ENCODE data around the gene OR2V2. TPM values are rescaled to one million over a fixed set of nuclear protein-coding genes. Genes with fewer than 3 reads are reported as not detected.
"Not testable (repeated sequence)": the region's sequence is repeated elsewhere in the genome, so short reads cannot be mapped to it uniquely, and the experiment has no call there.

Gene OR2V2
- total and polyA plus RNA-seq, 3 donors from 2014 or later, result not detected

- H3K4me1 ChIP-seq; H3K27ac ChIP-seq; H3K36me3 ChIP-seq (ENCODE audit: low read depth, missing control alignments); H3K4me3 ChIP-seq; H3K27me3 ChIP-seq; H3K9me3 ChIP-seq; intact Hi-C loops (cut with DNase I; ENCODE audit: low total_unique reads); DNase-seq: not testable (repeated sequence)
- WGBS, 2 donors, result no CpG with 5 or more reads among the region's 30 CpGs
Observed at GRCh38 chr5:181101930-181102674, 45.3 kb upstream of the OR2V2 start.

GRCh38 chr5:181104259-181104568, 43.2 kb upstream of the OR2V2 start:
- H3K36me3 ChIP-seq (ENCODE audit: low read depth, missing control alignments); H3K27ac ChIP-seq; DNase-seq; H3K9me3 ChIP-seq; H3K4me3 ChIP-seq; H3K4me1 ChIP-seq; H3K27me3 ChIP-seq; intact Hi-C loops (cut with DNase I; ENCODE audit: low total_unique reads): not testable (repeated sequence)
- 7% methylated on average over 5 of the region's 5 CpGs; no CpG with 5 or more reads in 1 of the 2 donors for WGBS, 2 donors

- DNase-seq; H3K9me3 ChIP-seq; H3K27ac ChIP-seq; H3K27me3 ChIP-seq; intact Hi-C loops (cut with DNase I; ENCODE audit: low total_unique reads); H3K4me1 ChIP-seq; H3K4me3 ChIP-seq; H3K36me3 ChIP-seq (ENCODE audit: low read depth, missing control alignments): not testable (repeated sequence)
- WGBS, 2 donors, result 20 to 70% methylated on average over 1 to 20 of the region's 20 CpGs
Observed at GRCh38 chr5:181104606-181105390, 42.6 kb upstream of the OR2V2 start.

- no peak for TF ChIP-seq CTCF (IDR thresholded peaks at IDR 0.05)
- TF ChIP-seq POLR2A (IDR thresholded peaks at IDR 0.05), result no peak
- Histone ChIP-seq H3K4me1 (no peaks in the 10 kb centered on the region), H3K36me3 (ENCODE audit: low read depth, missing control alignments) (no peaks in the 10 kb centered on the region), H3K27me3 (no peaks in the 10 kb centered on the region), H3K9me3 (no peaks in the 10 kb centered on the region), H3K4me3 (no peak overlapping the region), H3K27ac (no peak overlapping the region)
- no peak for DNase-seq
- intact Hi-C loops (cut with DNase I; ENCODE audit: low total_unique reads), result no loop called here
- 32 to 84% methylated on average over 7 of the region's 7 CpGs for WGBS, 2 donors
Observed at GRCh38 chr5:181105391-181106025, 41.9 kb upstream of the OR2V2 start.

GRCh38 chr5:181107699-181108098, 39.7 kb upstream of the OR2V2 start:
- intact Hi-C loops (cut with DNase I; ENCODE audit: low total_unique reads), result no loop called here
- WGBS, 2 donors, result 74 to 77% methylated on average over 9 of the region's 9 CpGs

More at GRCh38 chr5:181107699-181108098, 39.7 kb upstream of the OR2V2 start:
- TF ChIP-seq POLR2A (IDR thresholded peaks at IDR 0.05) (no peak), CTCF (IDR thresholded peaks at IDR 0.05) (no peak)
- Histone ChIP-seq H3K4me1 (no peaks in the 10 kb centered on the region), H3K27me3 (no peaks in the 10 kb centered on the region), H3K4me3 (no peak overlapping the region), H3K36me3 (ENCODE audit: low read depth, missing control alignments) (no peaks in the 10 kb centered on the region), H3K27ac (no peak overlapping the region), H3K9me3 (no peaks in the 10 kb centered on the region)
- DNase-seq, result no peak
